ENCODE data around the gene ECSCR. TPM values are rescaled to one million over a fixed set of nuclear protein-coding genes. Genes with fewer than 3 reads are reported as not detected.
A peak's percentile ranks its signal among the peaks of the same experiment; 100 is the strongest.

ECSCR gene
- total and polyA plus RNA-seq, 10 of the 15 experiments (the other 5 are each of a cell fraction or from before 2014, with no cell fraction given), result 0.15 to 0.83 (median 0.23) TPM; not detected in 3

- SMC1A ChIA-PET (ENCODE audit: uncharacterized antibody, unreplicated experiment), result interaction anchor here (0.6 to 3.3 kb wide), 14 partner anchors 8 to 1525 kb away, joined by 3 to 14 read pairs (median 4); partner anchors contain the start of gene MZB1
- no peak for FAIRE-seq
Observed at GRCh38 chr5:139407517-139407916, 55.0 kb downstream of the ECSCR start.

More at GRCh38 chr5:139407517-139407916, 55.0 kb downstream of the ECSCR start:
- DNase-seq (ENCODE audit: low read depth, low spot score) (no peak), ATAC-seq (peak; percentile 18)
- Histone ChIP-seq H2AFZ (ENCODE audit: control insufficient read depth, low read depth, low read length) (peak overlapping the region; percentile 0), H3K9ac (ENCODE audit: control insufficient read depth, insufficient read depth, low read length) (no peak overlapping the region), H3K4me1 (ENCODE audit: control insufficient read depth, insufficient read depth, low read length) (peaks cover 24% of the 10 kb centered on the region), H3K79me2 (ENCODE audit: control insufficient read depth, insufficient read depth, low read length) (no peaks in the 10 kb centered on the region), H3K4me2 (ENCODE audit: control insufficient read depth, insufficient read depth) (no peak overlapping the region), H3K4me3 (no peak overlapping the region), H3K9me3 (replicated peaks; ENCODE audit: control insufficient read depth, insufficient read depth, low read length) (no peaks in the 10 kb centered on the region), H3K27ac (ENCODE audit: control insufficient read depth, insufficient read depth) (no peak overlapping the region), H3K36me3 (ENCODE audit: control insufficient read depth in 2 of 2, insufficient read depth in 2 of 2, low read length in 1 of 2) (no peaks in the 10 kb centered on the region), H3K27me3 (replicated peaks in 1 of 2; ENCODE audit: control insufficient read depth in 2 of 2, insufficient read depth in 2 of 2, low read length in 1 of 2) (no peaks in the 10 kb centered on the region), H4K20me1 (ENCODE audit: control insufficient read depth, insufficient read depth) (no peaks in the 10 kb centered on the region)
- no TSS peak for BruUV-seq (replicated peaks)
- peak; percentile 81; the same call in 1 of the 2 replicates for TF ChIP-seq PAX8 (IDR thresholded peaks at IDR 0.05)
- TF ChIP-seq SREBF1 (IDR thresholded peaks at IDR 0.05; ENCODE audit: low read length), result no peak
- TF ChIP-seq ELK1 (IDR thresholded peaks at IDR 0.05; ENCODE audit: low read depth, low read length), result 0 out of 2 replicates have a peak, but pooled peaks have one; percentile 31
- TF ChIP-seq CREM (IDR thresholded peaks at IDR 0.05; ENCODE audit: low read depth), result no peak
- TF ChIP-seq MEF2B (IDR thresholded peaks at IDR 0.05; ENCODE audit: partially characterized antibody, poor library complexity, severe bottlenecking), result peak; percentile 77
- 0 out of 2 replicates have a peak, but pooled peaks have one; percentile 18 for TF ChIP-seq IKZF1 (conservative IDR thresholded peaks at IDR 0.05)
- TF ChIP-seq SRF (IDR thresholded peaks at IDR 0.05; ENCODE audit: low read depth in 2 of 2, low read length in 2 of 2), result peak; percentile 66 to 91; a peak in 3 of 4 replicates
- peak; percentile 15; the same call in 1 of the 2 replicates for TF ChIP-seq ZBTB40 (IDR thresholded peaks at IDR 0.05; ENCODE audit: borderline replicate concordance)
- peak; percentile 68; the same call in 1 of the 2 replicates for TF ChIP-seq MTA2 (IDR thresholded peaks at IDR 0.05; ENCODE audit: low read depth)
- no peak for TF ChIP-seq NFYA (IDR thresholded peaks at IDR 0.05; ENCODE audit: borderline replicate concordance, low read depth, low read length)
- TF ChIP-seq IKZF2 (IDR thresholded peaks at IDR 0.05), result peak; percentile 13 to 22; a peak in 1 of 4 replicates
- TF ChIP-seq POLR2AphosphoS5 (IDR thresholded peaks at IDR 0.05; ENCODE audit: low read length), result no peak
- TF ChIP-seq SPI1 (IDR thresholded peaks at IDR 0.05; ENCODE audit: borderline replicate concordance, insufficient read depth, low read depth, low read length), result peak; percentile 63; the same call in 1 of the 2 replicates
- in situ Hi-C loops (cut with MboI), result no loop called here
- RAD21 ChIA-PET (ENCODE audit: unreplicated experiment), result interaction anchor here (0.7 to 2.2 kb wide), 9 partner anchors 8 to 139 kb away, joined by 3 to 16 read pairs (median 3); no protein-coding TSS in a partner anchor
- POLR2A ChIA-PET, result interaction anchor here (0.5 to 2.7 kb wide), 7 partner anchors 12 to 634 kb away, joined by 3 to 10 read pairs (median 3); partner anchors contain the start of gene DNAJC18
- CTCF ChIA-PET, result interaction anchor here (1.0 to 3.8 kb wide), 7 partner anchors 8 to 168 kb away, joined by 3 to 39 read pairs (median 6); no protein-coding TSS in a partner anchor
- intact Hi-C loops (cut with micrococcal nuclease; ENCODE audit: unreplicated experiment), result no loop called here

Data from GM12878 (cell line).